Tibial nerve (tissue), 4 donors: ENCODE data around the gene NPPA. TPM values are rescaled to one million over a fixed set of nuclear protein-coding genes. Genes with fewer than 3 reads are reported as not detected.

Experiments
- DNase-seq, 2 donors: peaks; one replicate each; pipeline ENCODE4 v3.0.0-alpha.2; 2019; ENCODE audit warnings: low spot score in 2 of 2
- H3K27ac ChIP-seq, 4 donors: fragments of 200-600 bp; sonication (generic) in 3 of 4; one replicate each; pipeline ENCODE4 v1.5.1; 2017 to 2019; ENCODE audit warnings: mild to moderate bottlenecking in 1 of 4
- H3K27me3 ChIP-seq, 2 donors: fragments of 200-600 bp; sonication (generic) in 1 of 2; one replicate each; pipeline versions ENCODE4 v1.5.1 to v1.6.0; 2017 to 2019
- H3K36me3 ChIP-seq, 3 donors: fragments of 200-600 bp; sonication (generic); one replicate each; pipeline ENCODE4 v1.5.1; 2018 to 2019
- H3K4me1 ChIP-seq, 4 donors: fragments of 200-600 bp; sonication (generic) in 3 of 4; one replicate each; pipeline ENCODE4 v1.5.1; 2017 to 2019
- H3K4me3 ChIP-seq, 4 donors: fragments of 200-600 bp; sonication (generic) in 3 of 4; one replicate each; pipeline ENCODE4 v1.5.1; 2017 to 2019; ENCODE audit warnings: mild to moderate bottlenecking in 1 of 4, moderate library complexity in 1 of 4
- H3K9me3 ChIP-seq, 4 donors: fragments of 200-600 bp; sonication (generic) in 3 of 4; one replicate each; pipeline ENCODE4 v1.5.1; 2017 to 2019
- CTCF ChIP-seq, 5 experiments: fragments of 200-600 bp in 3 of 5; fragments of 450-650 bp in 2 of 5; sonication (generic) in 3 of 5; IDR thresholded peaks; one replicate each; pipeline ENCODE4 v1.5.1; 2016 to 2019; ENCODE audit warnings: antibody characterized with exemption in 5 of 5, mild to moderate bottlenecking in 3 of 5, moderate library complexity in 2 of 5
- EP300 ChIP-seq, 2 donors: sonication (generic); formaldehyde crosslinking; IDR thresholded peaks; one replicate each; pipeline ENCODE4 v1.6.1; 2017; ENCODE audit warnings: antibody characterized with exemption in 2 of 2, mild to moderate bottlenecking in 1 of 2
- POLR2A ChIP-seq, 2 donors: fragments of 450-650 bp; IDR thresholded peaks; one replicate each; pipeline ENCODE4 v1.6.1; 2017; ENCODE audit warnings: antibody characterized with exemption in 2 of 2, mild to moderate bottlenecking in 2 of 2, moderate library complexity in 2 of 2
- WGBS, 2 donors: methylation state at CpG; one replicate each; pipeline ENCODE4 v1.1.5; 2018; 5-methylcytosine and 5-hydroxymethylcytosine counted together
- total RNA-seq, 4 donors: library from RNA; depleted of rRNA; stranded (reverse); fragments of >200 nt; gene quantifications; one replicate each; pipeline ENCODE4 v1.1.0, GENCODE V29; 2016

Gene NPPA
- total RNA-seq, 4 donors from 2014 or later, result 3.0 TPM; not detected in 3

- H3K4me3 ChIP-seq, result no peak overlapping the region
- no peaks in the 10 kb centered on the region for H3K36me3 ChIP-seq
- no peak for DNase-seq
- no peak overlapping the region for H3K27ac ChIP-seq
- peaks cover 0 to 8% (median 0%) of the 10 kb centered on the region in 4 donors for H3K4me1 ChIP-seq
- TF ChIP-seq CTCF (IDR thresholded peaks at IDR 0.05) (no peak), EP300 (IDR thresholded peaks at IDR 0.05) (no peak), POLR2A (IDR thresholded peaks at IDR 0.05) (no peak)
- H3K27me3 ChIP-seq, result peaks cover 0 to 34% of the 10 kb centered on the region in 2 donors
- H3K9me3 ChIP-seq, result no peaks in the 10 kb centered on the region
- 40 to 45% methylated on average over 6 of the region's 6 CpGs for WGBS, 2 donors
Observed at GRCh38 chr1:11862890-11863289, 15.3 kb upstream of the NPPA start.

- Histone ChIP-seq H3K27me3 (peaks cover 0 to 50% of the 10 kb centered on the region in 2 donors), H3K27ac (no peak overlapping the region), H3K36me3 (no peaks in the 10 kb centered on the region), H3K9me3 (no peaks in the 10 kb centered on the region), H3K4me3 (no peak overlapping the region), H3K4me1 (peaks cover 0 to 8% (median 0%) of the 10 kb centered on the region in 4 donors)
- TF ChIP-seq CTCF (IDR thresholded peaks at IDR 0.05) (no peak), POLR2A (IDR thresholded peaks at IDR 0.05) (no peak), EP300 (IDR thresholded peaks at IDR 0.05) (no peak)
- no peak for DNase-seq
- 62 to 73% methylated on average over 1 of the region's 1 CpG for WGBS, 2 donors
Observed at GRCh38 chr1:11860587-11860986, 13.0 kb upstream of the NPPA start.

GRCh38 chr1:11860083-11860482, 12.5 kb upstream of the NPPA start:
- TF ChIP-seq POLR2A (IDR thresholded peaks at IDR 0.05) (no peak), CTCF (IDR thresholded peaks at IDR 0.05) (no peak), EP300 (IDR thresholded peaks at IDR 0.05) (no peak)
- Histone ChIP-seq H3K27ac (no peak overlapping the region), H3K4me3 (no peak overlapping the region), H3K9me3 (no peaks in the 10 kb centered on the region), H3K27me3 (peaks cover 0 to 50% of the 10 kb centered on the region in 2 donors), H3K36me3 (no peaks in the 10 kb centered on the region), H3K4me1 (peaks cover 0 to 8% (median 0%) of the 10 kb centered on the region in 4 donors)
- WGBS, 2 donors, result 65 to 68% methylated on average over 2 of the region's 2 CpGs
- DNase-seq, result no peak

GRCh38 chr1:11858968-11859871, 11.6 kb upstream of the NPPA start:
- DNase-seq, result no peak
- peaks cover 0 to 8% (median 0%) of the 10 kb centered on the region in 4 donors for H3K4me1 ChIP-seq
- no peaks in the 10 kb centered on the region for H3K9me3 ChIP-seq
- H3K27ac ChIP-seq, result no peak overlapping the region
- peaks cover 0 to 59% of the 10 kb centered on the region in 2 donors for H3K27me3 ChIP-seq
- WGBS, 2 donors, result 3 to 5% methylated on average over 48 to 53 of the region's 53 CpGs
- H3K36me3 ChIP-seq, result no peaks in the 10 kb centered on the region
- H3K4me3 ChIP-seq, result no peak overlapping the region
- no peak for TF ChIP-seq POLR2A (IDR thresholded peaks at IDR 0.05)
- TF ChIP-seq CTCF (IDR thresholded peaks at IDR 0.05), result peak in 2 of 5 experiments; percentile 8 to 22

- Histone ChIP-seq H3K27ac (no peak within 1 kb of the TSS), H3K4me1 (peaks cover 0 to 8% (median 0%) of the 10 kb centered on the region in 4 donors), H3K9me3 (no peaks in the 10 kb centered on the region), H3K36me3 (no peaks in the 10 kb centered on the region), H3K27me3 (peaks cover 0 to 60% of the 10 kb centered on the region in 2 donors), H3K4me3 (no peak within 1 kb of the TSS)
- no peak for DNase-seq
- TF ChIP-seq CTCF (IDR thresholded peaks at IDR 0.05) (no peak), EP300 (IDR thresholded peaks at IDR 0.05) (no peak), POLR2A (IDR thresholded peaks at IDR 0.05) (no peak)
- WGBS, 2 donors, result 19 to 21% methylated on average over 10 to 14 of the region's 16 CpGs
Observed at GRCh38 chr1:11858613-11858967, 11.0 kb upstream of the NPPA start, which contains the start of gene NPPB. Gene NPPB, minus strand, starts transcription at chr1:11858945. Its CDS starts 112 bp downstream, at chr1:11858833.
